ENCODE results near the gene MAP3K7. TPM values are rescaled to one million over a fixed set of nuclear protein-coding genes. Genes with fewer than 3 reads are reported as not detected.

The MAP3K7 gene
- total and polyA plus RNA-seq, 7 donors, result 8.9 to 22.1 (median 18.9) TPM

DNA sequence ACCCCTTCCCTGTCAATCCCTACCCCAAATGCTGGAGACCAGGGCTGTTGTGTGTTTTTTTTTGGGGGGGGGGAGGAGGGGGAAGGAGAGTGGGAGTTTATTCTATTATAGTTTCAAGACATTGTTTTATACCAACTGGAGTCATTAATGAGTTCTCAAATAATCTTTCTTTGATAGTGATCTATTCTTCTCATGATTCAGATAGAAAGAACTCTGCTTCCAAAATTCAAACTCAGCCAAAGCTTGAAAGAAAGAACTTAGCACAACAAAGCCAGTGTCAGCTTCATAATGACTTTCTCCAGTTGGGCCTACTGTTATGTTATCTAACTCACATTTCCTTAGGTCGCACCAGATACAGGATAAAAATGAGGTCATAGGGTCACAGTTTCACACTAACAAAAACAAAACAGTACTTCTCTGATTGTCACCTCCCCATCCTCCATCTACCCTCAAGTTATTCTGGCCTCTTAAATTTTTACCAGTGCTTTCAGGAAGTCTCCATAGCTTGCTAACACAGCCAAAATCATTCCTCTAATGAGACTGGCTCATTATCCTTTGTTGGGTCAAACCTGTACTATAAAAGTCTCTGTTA, 19.0 kb upstream of the MAP3K7 start:
- ATAC-seq (no peak), DNase-seq (no peak)
- Histone ChIP-seq H3K4me3 (no peak overlapping the region), H3K36me3 (ENCODE audit: insufficient read depth in 1 of 2, low read depth in 1 of 2) (no peaks in the 10 kb centered on the region), H3K9me3 (no peaks in the 10 kb centered on the region), H3K27me3 (ENCODE audit: insufficient read depth in 3 of 3, low read length in 2 of 3) (peaks cover 2 to 7% (median 3%) of the 10 kb centered on the region in 3 donors), H3K27ac (no peak overlapping the region), H3K4me1 (no peaks in the 10 kb centered on the region)
- TF ChIP-seq, protein P1, sequence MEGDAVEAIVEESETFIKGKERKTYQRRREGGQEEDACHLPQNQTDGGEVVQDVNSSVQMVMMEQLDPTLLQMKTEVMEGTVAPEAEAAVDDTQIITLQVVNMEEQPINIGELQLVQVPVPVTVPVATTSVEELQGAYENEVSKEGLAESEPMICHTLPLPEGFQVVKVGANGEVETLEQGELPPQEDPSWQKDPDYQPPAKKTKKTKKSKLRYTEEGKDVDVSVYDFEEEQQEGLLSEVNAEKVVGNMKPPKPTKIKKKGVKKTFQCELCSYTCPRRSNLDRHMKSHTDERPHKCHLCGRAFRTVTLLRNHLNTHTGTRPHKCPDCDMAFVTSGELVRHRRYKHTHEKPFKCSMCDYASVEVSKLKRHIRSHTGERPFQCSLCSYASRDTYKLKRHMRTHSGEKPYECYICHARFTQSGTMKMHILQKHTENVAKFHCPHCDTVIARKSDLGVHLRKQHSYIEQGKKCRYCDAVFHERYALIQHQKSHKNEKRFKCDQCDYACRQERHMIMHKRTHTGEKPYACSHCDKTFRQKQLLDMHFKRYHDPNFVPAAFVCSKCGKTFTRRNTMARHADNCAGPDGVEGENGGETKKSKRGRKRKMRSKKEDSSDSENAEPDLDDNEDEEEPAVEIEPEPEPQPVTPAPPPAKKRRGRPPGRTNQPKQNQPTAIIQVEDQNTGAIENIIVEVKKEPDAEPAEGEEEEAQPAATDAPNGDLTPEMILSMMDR (IDR thresholded peaks at IDR 0.05), result no peak
- intact Hi-C loops (cut with DNase I), result no loop called here
- WGBS, 3 donors, result 51 to 65% (median 52%) methylated on average over 1 of the region's 1 CpG

DNA sequence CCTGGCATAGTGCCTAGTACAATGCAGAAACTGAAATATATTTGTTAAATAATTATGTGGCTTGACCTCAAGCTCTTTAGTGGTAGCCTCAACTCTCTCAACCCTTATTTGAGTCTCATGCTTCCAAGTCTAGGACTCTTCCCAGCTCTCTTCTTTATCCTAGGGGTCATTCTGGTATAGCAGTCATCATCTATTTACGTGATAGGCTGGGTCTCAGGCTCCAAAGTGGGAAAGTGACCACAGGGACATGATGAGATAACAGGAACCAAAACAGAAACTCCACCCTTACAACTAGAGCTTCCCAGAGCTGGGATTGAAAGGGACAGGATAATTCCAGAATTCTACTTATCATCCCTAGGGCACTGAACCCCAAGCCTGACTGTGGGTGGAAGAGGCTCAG, 17.7 kb upstream of the MAP3K7 start:
- Histone ChIP-seq H3K4me1 (no peaks in the 10 kb centered on the region), H3K27me3 (ENCODE audit: insufficient read depth in 3 of 3, low read length in 2 of 3) (peaks cover 0 to 2% (median 0%) of the 10 kb centered on the region in 3 donors), H3K27ac (no peak overlapping the region), H3K9me3 (no peaks in the 10 kb centered on the region), H3K36me3 (ENCODE audit: insufficient read depth in 1 of 2, low read depth in 1 of 2) (no peaks in the 10 kb centered on the region), H3K4me3 (no peak overlapping the region)
- intact Hi-C loops (cut with DNase I), result no loop called here
- DNase-seq (no peak), ATAC-seq (no peak)
- TF ChIP-seq, protein P1 (IDR thresholded peaks at IDR 0.05), result no peak
- 56 to 71% (median 69%) methylated on average over 1 of the region's 1 CpG for WGBS, 3 donors

DNA sequence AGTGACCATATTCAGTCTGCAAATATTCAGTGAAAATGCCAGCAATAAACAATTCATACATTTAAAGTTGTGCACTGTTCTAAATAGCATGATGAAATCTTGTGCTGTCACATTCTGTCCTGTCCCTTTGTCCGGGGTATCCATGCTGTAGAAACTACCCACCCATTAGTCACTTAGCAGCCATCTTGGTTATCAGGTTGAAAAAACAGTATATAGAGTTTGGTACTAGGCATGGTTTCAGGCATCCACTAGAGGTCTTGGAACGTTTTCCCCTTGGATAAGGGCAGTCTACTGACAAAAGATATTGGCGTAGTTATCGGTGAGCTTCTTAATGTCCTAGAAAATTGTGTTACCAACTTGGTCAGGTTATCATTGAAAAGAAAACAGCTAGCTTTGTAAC, 12.3 kb upstream of the MAP3K7 start:
- ATAC-seq, result no peak
- intact Hi-C loops (cut with DNase I), result no loop called here
- WGBS, 3 donors, result 76 to 78% (median 77%) methylated on average over 4 of the region's 4 CpGs
- TF ChIP-seq, protein P1 (IDR thresholded peaks at IDR 0.05), result no peak
- no peak overlapping the region for H3K4me3 ChIP-seq
- peaks cover 0 to 17% (median 5%) of the 10 kb centered on the region in 3 donors for H3K27me3 ChIP-seq (ENCODE audit: insufficient read depth in 3 of 3, low read length in 2 of 3)
- H3K36me3 ChIP-seq (ENCODE audit: insufficient read depth in 1 of 2, low read depth in 1 of 2), result no peaks in the 10 kb centered on the region
- no peak for DNase-seq
- H3K4me1 ChIP-seq, result no peaks in the 10 kb centered on the region
- H3K27ac ChIP-seq, result no peak overlapping the region
- no peaks in the 10 kb centered on the region for H3K9me3 ChIP-seq

DNA sequence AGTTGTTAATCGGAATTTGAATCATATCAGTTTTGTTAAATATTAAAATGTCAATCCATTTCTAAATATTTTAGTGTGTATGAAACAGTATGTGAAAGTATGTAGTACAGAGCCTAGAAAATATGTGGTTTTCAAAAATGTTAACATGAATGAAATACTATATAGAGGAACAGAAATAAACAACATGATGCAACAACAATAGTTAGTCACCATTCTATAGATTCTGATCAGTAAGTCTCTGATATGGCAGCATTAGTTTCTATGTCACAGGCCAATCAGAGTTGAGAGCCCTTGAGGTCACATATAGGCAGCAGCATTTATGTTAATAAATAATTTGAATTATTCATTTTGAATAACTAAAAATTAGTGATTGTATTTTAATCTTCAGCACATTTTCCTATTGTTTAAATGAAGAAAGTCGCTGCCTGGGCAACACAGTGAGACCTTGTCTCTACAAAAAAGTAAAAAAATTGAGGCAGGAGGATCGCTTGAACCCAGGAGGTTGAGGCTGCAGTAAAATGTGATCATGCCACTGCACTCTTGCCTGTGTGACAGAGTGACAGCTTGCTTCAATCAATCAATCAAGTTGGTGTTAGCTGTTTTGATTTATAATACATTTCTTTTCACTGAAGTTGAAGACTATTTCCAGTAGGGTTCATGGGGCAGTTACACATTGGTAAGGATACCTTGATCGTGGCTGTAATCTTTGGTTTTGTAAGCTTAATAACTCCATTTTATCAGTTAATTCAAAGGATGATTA, 11.5 kb upstream of the MAP3K7 start:
- no peaks in the 10 kb centered on the region for H3K36me3 ChIP-seq (ENCODE audit: insufficient read depth in 1 of 2, low read depth in 1 of 2)
- WGBS, 3 donors, result 76 to 83% (median 80%) methylated on average over 4 of the region's 4 CpGs
- ATAC-seq (no peak), DNase-seq (no peak)
- intact Hi-C loops (cut with DNase I), result no loop called here
- TF ChIP-seq, protein P1 (IDR thresholded peaks at IDR 0.05), result no peak
- H3K4me1 ChIP-seq, result no peaks in the 10 kb centered on the region
- peaks cover 0 to 23% (median 5%) of the 10 kb centered on the region in 3 donors for H3K27me3 ChIP-seq (ENCODE audit: insufficient read depth in 3 of 3, low read length in 2 of 3)
- H3K27ac ChIP-seq, result no peak overlapping the region
- H3K4me3 ChIP-seq, result no peak overlapping the region
- no peaks in the 10 kb centered on the region for H3K9me3 ChIP-seq
